Thyroid gland (tissue), 4 donors: ENCODE results near the gene EML6. TPM values are rescaled to one million over a fixed set of nuclear protein-coding genes. Genes with fewer than 3 reads are reported as not detected.

Experiments used
- DNase-seq, 2 donors: peaks; one replicate each; pipeline ENCODE4 v3.0.0-alpha.2; 2019
- H3K27ac ChIP-seq, 3 donors: fragments of 200-600 bp; sonication (generic); 1 replicate in 2 of 3; 2 replicates in 1 of 3; pipeline ENCODE4 v1.5.1; 2016 to 2019; ENCODE audit warnings: mild to moderate bottlenecking in 1 of 3, moderate library complexity in 1 of 3
- H3K27me3 ChIP-seq: fragments of 200-600 bp; sonication (generic); one replicate; pipeline ENCODE4 v1.5.1; 2019
- H3K36me3 ChIP-seq, 2 donors: fragments of 200-600 bp; sonication (generic); one replicate each; pipeline ENCODE4 v1.5.1; 2016 to 2019
- H3K4me1 ChIP-seq, 2 donors: fragments of 200-600 bp; sonication (generic); one replicate each; pipeline ENCODE4 v1.5.1; 2017 to 2019
- H3K4me3 ChIP-seq, 3 donors: fragments of 200-600 bp; sonication (generic); replicated peaks in 1 of 3; 1 replicate in 2 of 3; 2 replicates in 1 of 3; pipeline ENCODE4 v1.5.1; 2016; ENCODE audit warnings: mild to moderate bottlenecking in 1 of 3
- H3K9me3 ChIP-seq: fragments of 200-600 bp; sonication (generic); one replicate; pipeline ENCODE4 v1.5.1; 2017
- CTCF ChIP-seq, 6 experiments: fragments of 200-600 bp in 3 of 6; fragments of 450-650 bp in 3 of 6; sonication (generic) in 3 of 6; IDR thresholded peaks; one replicate each; pipeline ENCODE4 v1.5.1; 2016 to 2019; ENCODE audit warnings: antibody characterized with exemption in 6 of 6, mild to moderate bottlenecking in 2 of 6, inconsistent platforms in 1 of 6, moderate library complexity in 1 of 6
- POLR2A ChIP-seq, 2 donors: fragments of 450-650 bp; IDR thresholded peaks; one replicate each; pipeline ENCODE4 v1.6.1; 2017; ENCODE audit warnings: antibody characterized with exemption in 2 of 2, mild to moderate bottlenecking in 2 of 2, moderate library complexity in 1 of 2
- WGBS, 2 donors: methylation state at CpG; one replicate each; pipeline ENCODE4 v1.1.5; 2017; 5-methylcytosine and 5-hydroxymethylcytosine counted together
- intact Hi-C: fragments of 100-400 bp; cut with DNase I; formaldehyde crosslinking; loops from one replicate; pipeline ENCODE4 v1.15.1; 2023
- total RNA-seq, 4 donors: library from RNA; depleted of rRNA; stranded (reverse); fragments of >200 nt; gene quantifications; one replicate each; pipeline ENCODE4 v1.2.3, GENCODE V29; 2016

Gene EML6
- total RNA-seq, 4 donors from 2014 or later, result 5.6 to 24.8 (median 20.3) TPM

- intact Hi-C loops, result no loop called here
- DNase-seq, result no peak
- Histone ChIP-seq H3K4me1 (no peaks in the 10 kb centered on the region), H3K27ac (no peak overlapping the region), H3K4me3 (no peak overlapping the region), H3K9me3 (no peaks in the 10 kb centered on the region), H3K36me3 (no peaks in the 10 kb centered on the region), H3K27me3 (no peaks in the 10 kb centered on the region)
- TF ChIP-seq CTCF (IDR thresholded peaks at IDR 0.05), result no peak
- no peak for TF ChIP-seq POLR2A (IDR thresholded peaks at IDR 0.05)
- WGBS, 2 donors, result 82 to 86% methylated on average over 3 of the region's 3 CpGs
Measured at GRCh38 chr2:54772110-54772509, 48.6 kb downstream of the EML6 start.

GRCh38 chr2:54772531-54772930 is 49.1 kb downstream of the EML6 start:
- H3K27me3 ChIP-seq, result no peaks in the 10 kb centered on the region
- 91 to 93% methylated on average over 4 of the region's 4 CpGs for WGBS, 2 donors
- H3K4me1 ChIP-seq, result no peaks in the 10 kb centered on the region
- no peaks in the 10 kb centered on the region for H3K9me3 ChIP-seq
- H3K36me3 ChIP-seq, result no peaks in the 10 kb centered on the region
- intact Hi-C loops, result no loop called here
- H3K4me3 ChIP-seq, result no peak overlapping the region
- no peak overlapping the region for H3K27ac ChIP-seq
- no peak for DNase-seq
- TF ChIP-seq POLR2A (IDR thresholded peaks at IDR 0.05) (no peak), CTCF (IDR thresholded peaks at IDR 0.05) (no peak)

- Histone ChIP-seq H3K9me3 (no peaks in the 10 kb centered on the region), H3K4me3 (no peak overlapping the region), H3K4me1 (no peaks in the 10 kb centered on the region), H3K36me3 (no peaks in the 10 kb centered on the region), H3K27ac (no peak overlapping the region), H3K27me3 (no peaks in the 10 kb centered on the region)
- DNase-seq, result no peak
- no peak for TF ChIP-seq CTCF (IDR thresholded peaks at IDR 0.05)
- no peak for TF ChIP-seq POLR2A (IDR thresholded peaks at IDR 0.05)
- intact Hi-C loops, result no loop called here
- 84 to 94% methylated on average over 3 of the region's 3 CpGs for WGBS, 2 donors
Measured at GRCh38 chr2:54773233-54773632, 49.8 kb downstream of the EML6 start.

GRCh38 chr2:54773838-54774237 is 50.4 kb downstream of the EML6 start:
- no peak overlapping the region for H3K4me3 ChIP-seq
- TF ChIP-seq POLR2A (IDR thresholded peaks at IDR 0.05), result no peak
- DNase-seq, result no peak
- WGBS, 2 donors, result 92 to 93% methylated on average over 2 of the region's 2 CpGs
- no peaks in the 10 kb centered on the region for H3K4me1 ChIP-seq
- intact Hi-C loops, result no loop called here
- H3K9me3 ChIP-seq, result no peaks in the 10 kb centered on the region
- no peak overlapping the region for H3K27ac ChIP-seq
- no peaks in the 10 kb centered on the region for H3K36me3 ChIP-seq
- H3K27me3 ChIP-seq, result no peaks in the 10 kb centered on the region

GRCh38 chr2:54775710-54776109 is 52.2 kb downstream of the EML6 start:
- intact Hi-C loops, result no loop called here
- no peaks in the 10 kb centered on the region for H3K9me3 ChIP-seq
- H3K36me3 ChIP-seq, result no peaks in the 10 kb centered on the region
- TF ChIP-seq CTCF (IDR thresholded peaks at IDR 0.05) (no peak), POLR2A (IDR thresholded peaks at IDR 0.05) (no peak)
- H3K4me1 ChIP-seq, result no peaks in the 10 kb centered on the region
- H3K27ac ChIP-seq, result no peak overlapping the region
- H3K4me3 ChIP-seq, result no peak overlapping the region
- DNase-seq, result no peak
- no peaks in the 10 kb centered on the region for H3K27me3 ChIP-seq

GRCh38 chr2:54776494-54776893 is 53.0 kb downstream of the EML6 start:
- H3K9me3 ChIP-seq, result no peaks in the 10 kb centered on the region
- no peaks in the 10 kb centered on the region for H3K27me3 ChIP-seq
- H3K27ac ChIP-seq, result no peak overlapping the region
- DNase-seq, result no peak
- TF ChIP-seq POLR2A (IDR thresholded peaks at IDR 0.05) (no peak), CTCF (IDR thresholded peaks at IDR 0.05) (no peak)
- 86 to 90% methylated on average over 2 of the region's 2 CpGs for WGBS, 2 donors
- no peaks in the 10 kb centered on the region for H3K4me1 ChIP-seq
- intact Hi-C loops, result no loop called here
- H3K36me3 ChIP-seq, result no peaks in the 10 kb centered on the region
- H3K4me3 ChIP-seq, result no peak overlapping the region
